ENCODE results near the gene ROBO2.

The ROBO2 gene

DNA sequence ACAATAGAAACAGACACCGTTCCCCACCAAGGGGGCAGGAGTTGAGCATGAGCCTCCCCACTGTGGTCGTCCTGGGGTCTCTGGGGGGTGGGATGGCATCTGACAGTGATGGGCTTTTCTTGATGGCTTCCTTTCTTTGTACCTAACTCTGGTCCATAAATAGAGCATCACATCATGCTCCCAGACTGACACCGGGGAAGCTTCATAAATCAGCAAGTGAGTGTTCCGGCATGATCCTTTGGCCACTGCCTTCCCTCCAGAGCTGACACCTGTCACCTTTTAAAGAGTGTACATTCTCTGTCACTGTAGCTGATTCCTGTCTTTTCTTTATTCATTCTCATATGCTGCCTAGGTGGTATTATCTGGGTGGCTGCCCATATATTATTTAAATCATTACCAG is 129.9 kb downstream of the ROBO2 start:
- no peaks in the 10 kb centered on the region for H3K27me3 ChIP-seq (ENCODE audit: control insufficient read depth, insufficient read depth, low read length)
- no peaks in the 10 kb centered on the region for H3K9me3 ChIP-seq (ENCODE audit: control insufficient read depth, insufficient read depth, low read length)
- H3K9ac ChIP-seq (ENCODE audit: low read depth, low read length), result no peak overlapping the region
- H3K4me1 ChIP-seq (ENCODE audit: control insufficient read depth, insufficient read depth, low read length), result peaks cover 5% of the 10 kb centered on the region
- no peak overlapping the region for H3K4me3 ChIP-seq (ENCODE audit: low read depth, low read length)
- no peaks in the 10 kb centered on the region for H3K36me3 ChIP-seq (ENCODE audit: control insufficient read depth, insufficient read depth, low read length)

GRCh38 chr3:77171026-77171425 is 131.1 kb downstream of the ROBO2 start:
- Histone ChIP-seq H3K4me1 (ENCODE audit: control insufficient read depth, insufficient read depth, low read length) (peaks cover 5% of the 10 kb centered on the region), H3K9ac (ENCODE audit: low read depth, low read length) (no peak overlapping the region), H3K27me3 (ENCODE audit: control insufficient read depth, insufficient read depth, low read length) (no peaks in the 10 kb centered on the region), H3K9me3 (ENCODE audit: control insufficient read depth, insufficient read depth, low read length) (no peaks in the 10 kb centered on the region), H3K36me3 (ENCODE audit: control insufficient read depth, insufficient read depth, low read length) (no peaks in the 10 kb centered on the region), H3K4me3 (ENCODE audit: low read depth, low read length) (no peak overlapping the region)

DNA sequence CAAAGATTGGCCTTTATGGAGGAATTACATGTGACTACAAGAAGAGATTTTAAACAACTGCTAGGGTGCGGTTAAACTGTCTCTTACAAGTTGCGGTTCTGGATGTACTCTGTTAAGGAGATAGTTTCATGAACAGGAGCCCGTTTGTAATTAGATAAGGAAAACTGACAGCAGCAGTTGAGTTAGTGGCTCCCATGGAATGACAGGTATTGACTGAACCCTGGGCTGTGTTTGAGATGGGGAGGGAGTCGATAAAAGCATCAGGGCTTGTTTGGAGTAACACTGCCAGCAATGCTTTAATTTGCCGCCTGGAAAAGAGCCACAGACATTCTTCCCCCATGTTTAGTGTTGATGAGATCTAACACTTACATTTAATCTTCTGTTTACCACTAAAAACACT is 139.9 kb downstream of the ROBO2 start:
- Histone ChIP-seq H3K36me3 (ENCODE audit: control insufficient read depth, insufficient read depth, low read length) (no peaks in the 10 kb centered on the region), H3K4me1 (ENCODE audit: control insufficient read depth, insufficient read depth, low read length) (no peaks in the 10 kb centered on the region), H3K27me3 (ENCODE audit: control insufficient read depth, insufficient read depth, low read length) (no peaks in the 10 kb centered on the region), H3K9me3 (ENCODE audit: control insufficient read depth, insufficient read depth, low read length) (no peaks in the 10 kb centered on the region), H3K4me3 (ENCODE audit: low read depth, low read length) (no peak overlapping the region), H3K9ac (ENCODE audit: low read depth, low read length) (no peak overlapping the region)

DNA sequence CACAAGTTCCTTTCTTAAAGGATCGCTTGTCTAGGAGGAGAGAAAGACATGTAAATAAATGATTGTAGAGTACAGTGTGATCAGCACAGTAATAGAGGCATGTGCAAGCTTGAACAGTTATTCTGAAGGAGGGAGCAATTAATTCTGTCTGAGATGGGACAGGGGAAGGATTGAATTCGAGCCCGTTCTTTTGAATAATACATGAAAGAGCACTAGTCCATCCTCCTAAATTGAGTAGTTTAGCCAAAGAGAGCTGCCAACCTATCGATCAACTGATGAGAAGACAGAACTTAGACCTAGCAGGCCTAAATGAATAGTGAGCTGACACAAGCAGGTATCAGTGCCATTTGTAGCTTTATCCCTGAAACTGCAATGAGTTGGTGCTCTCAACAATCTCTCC is 142.4 kb downstream of the ROBO2 start:
- H3K4me3 ChIP-seq (ENCODE audit: low read depth, low read length), result no peak overlapping the region
- H3K9ac ChIP-seq (ENCODE audit: low read depth, low read length), result no peak overlapping the region
- H3K4me1 ChIP-seq (ENCODE audit: control insufficient read depth, insufficient read depth, low read length), result peaks cover 5% of the 10 kb centered on the region
- H3K9me3 ChIP-seq (ENCODE audit: control insufficient read depth, insufficient read depth, low read length), result no peaks in the 10 kb centered on the region
- H3K27me3 ChIP-seq (ENCODE audit: control insufficient read depth, insufficient read depth, low read length), result no peaks in the 10 kb centered on the region
- no peaks in the 10 kb centered on the region for H3K36me3 ChIP-seq (ENCODE audit: control insufficient read depth, insufficient read depth, low read length)

- no peaks in the 10 kb centered on the region for H3K36me3 ChIP-seq (ENCODE audit: control insufficient read depth, insufficient read depth, low read length)
- no peak overlapping the region for H3K4me3 ChIP-seq (ENCODE audit: low read depth, low read length)
- H3K27me3 ChIP-seq (ENCODE audit: control insufficient read depth, insufficient read depth, low read length), result no peaks in the 10 kb centered on the region
- H3K9ac ChIP-seq (ENCODE audit: low read depth, low read length), result no peak overlapping the region
- H3K9me3 ChIP-seq (ENCODE audit: control insufficient read depth, insufficient read depth, low read length), result no peaks in the 10 kb centered on the region
- peaks cover 5% of the 10 kb centered on the region for H3K4me1 ChIP-seq (ENCODE audit: control insufficient read depth, insufficient read depth, low read length)
Measured at GRCh38 chr3:77186319-77186718, 146.4 kb downstream of the ROBO2 start.

- H3K9me3 ChIP-seq (ENCODE audit: control insufficient read depth, insufficient read depth, low read length), result no peaks in the 10 kb centered on the region
- peaks cover 5% of the 10 kb centered on the region for H3K4me1 ChIP-seq (ENCODE audit: control insufficient read depth, insufficient read depth, low read length)
- H3K4me3 ChIP-seq (ENCODE audit: low read depth, low read length), result no peak overlapping the region
- no peaks in the 10 kb centered on the region for H3K27me3 ChIP-seq (ENCODE audit: control insufficient read depth, insufficient read depth, low read length)
- no peak overlapping the region for H3K9ac ChIP-seq (ENCODE audit: low read depth, low read length)
- no peaks in the 10 kb centered on the region for H3K36me3 ChIP-seq (ENCODE audit: control insufficient read depth, insufficient read depth, low read length)
Measured at GRCh38 chr3:77186728-77187127, 146.8 kb downstream of the ROBO2 start.

GRCh38 chr3:77188210-77188609 is 148.3 kb downstream of the ROBO2 start:
- Histone ChIP-seq H3K4me1 (ENCODE audit: control insufficient read depth, insufficient read depth, low read length) (peaks cover 5% of the 10 kb centered on the region), H3K4me3 (ENCODE audit: low read depth, low read length) (no peak overlapping the region), H3K27me3 (ENCODE audit: control insufficient read depth, insufficient read depth, low read length) (no peaks in the 10 kb centered on the region), H3K9me3 (ENCODE audit: control insufficient read depth, insufficient read depth, low read length) (no peaks in the 10 kb centered on the region), H3K9ac (ENCODE audit: low read depth, low read length) (no peak overlapping the region), H3K36me3 (ENCODE audit: control insufficient read depth, insufficient read depth, low read length) (no peaks in the 10 kb centered on the region)

DNA sequence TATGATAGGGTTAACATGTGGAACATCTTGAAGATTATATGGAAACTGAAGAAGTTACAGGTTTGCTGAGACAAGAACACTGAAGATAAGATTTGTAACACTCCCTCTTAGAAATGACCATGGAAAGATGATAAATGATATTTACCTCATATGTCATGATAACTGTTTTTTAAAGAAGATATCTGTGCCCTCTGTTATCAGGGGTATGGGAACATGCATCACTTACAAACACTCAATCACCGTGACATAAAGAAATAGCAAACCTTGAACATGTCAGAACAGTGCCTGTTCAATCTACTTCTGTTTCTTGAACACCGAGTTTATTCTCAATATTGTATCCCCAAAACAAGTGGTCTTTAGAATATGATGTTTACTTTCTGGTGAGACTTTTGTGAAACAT is 149.4 kb downstream of the ROBO2 start:
- Histone ChIP-seq H3K9ac (ENCODE audit: low read depth, low read length) (no peak overlapping the region), H3K27me3 (ENCODE audit: control insufficient read depth, insufficient read depth, low read length) (no peaks in the 10 kb centered on the region), H3K9me3 (ENCODE audit: control insufficient read depth, insufficient read depth, low read length) (no peaks in the 10 kb centered on the region), H3K36me3 (ENCODE audit: control insufficient read depth, insufficient read depth, low read length) (no peaks in the 10 kb centered on the region), H3K4me1 (ENCODE audit: control insufficient read depth, insufficient read depth, low read length) (peaks cover 5% of the 10 kb centered on the region), H3K4me3 (ENCODE audit: low read depth, low read length) (no peak overlapping the region)

DNA sequence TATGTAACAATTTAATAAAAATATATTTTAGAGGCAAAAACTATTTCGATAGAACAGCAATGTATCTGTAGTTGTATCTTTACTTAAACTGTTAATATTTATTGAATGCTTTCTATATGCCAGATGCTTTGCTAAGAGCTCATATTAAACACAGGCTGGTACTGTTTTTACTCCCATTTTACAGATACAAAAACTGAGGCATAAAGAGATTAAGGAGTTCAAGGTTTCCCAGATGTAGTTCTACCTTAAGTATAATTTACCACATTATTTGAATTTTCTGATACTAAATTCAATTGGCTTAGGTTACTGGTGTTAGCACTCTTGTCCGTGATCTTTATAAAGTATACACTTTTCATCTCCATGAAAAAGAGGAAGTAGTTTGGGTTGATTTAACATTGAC is 149.8 kb downstream of the ROBO2 start:
- H3K9me3 ChIP-seq (ENCODE audit: control insufficient read depth, insufficient read depth, low read length), result no peaks in the 10 kb centered on the region
- H3K36me3 ChIP-seq (ENCODE audit: control insufficient read depth, insufficient read depth, low read length), result no peaks in the 10 kb centered on the region
- H3K4me1 ChIP-seq (ENCODE audit: control insufficient read depth, insufficient read depth, low read length), result peaks cover 5% of the 10 kb centered on the region
- H3K27me3 ChIP-seq (ENCODE audit: control insufficient read depth, insufficient read depth, low read length), result no peaks in the 10 kb centered on the region
- no peak overlapping the region for H3K4me3 ChIP-seq (ENCODE audit: low read depth, low read length)
- H3K9ac ChIP-seq (ENCODE audit: low read depth, low read length), result no peak overlapping the region

DNA sequence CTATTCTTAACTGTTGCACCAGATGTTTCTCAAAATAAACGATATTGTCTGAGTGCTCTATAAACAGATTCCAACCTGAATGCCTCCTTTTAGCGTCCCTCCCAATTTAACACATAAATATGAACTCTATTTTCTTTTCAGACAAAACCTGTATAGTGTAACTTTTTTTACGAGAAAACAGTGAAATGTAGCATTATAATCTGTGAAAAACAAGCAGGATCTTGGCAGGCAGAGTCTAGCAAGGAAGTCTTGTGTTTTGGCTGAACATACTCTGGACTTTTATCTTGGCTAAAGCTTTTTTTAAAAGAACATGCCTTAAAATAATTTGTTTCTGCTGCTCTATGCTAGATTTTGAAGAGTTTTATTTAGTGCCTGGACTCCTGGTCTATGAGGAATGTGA is 150.5 kb downstream of the ROBO2 start:
- Histone ChIP-seq H3K4me1 (ENCODE audit: control insufficient read depth, insufficient read depth, low read length) (peaks cover 5% of the 10 kb centered on the region), H3K4me3 (ENCODE audit: low read depth, low read length) (no peak overlapping the region), H3K9ac (ENCODE audit: low read depth, low read length) (no peak overlapping the region), H3K27me3 (ENCODE audit: control insufficient read depth, insufficient read depth, low read length) (no peaks in the 10 kb centered on the region), H3K9me3 (ENCODE audit: control insufficient read depth, insufficient read depth, low read length) (no peaks in the 10 kb centered on the region), H3K36me3 (ENCODE audit: control insufficient read depth, insufficient read depth, low read length) (no peaks in the 10 kb centered on the region)

DNA sequence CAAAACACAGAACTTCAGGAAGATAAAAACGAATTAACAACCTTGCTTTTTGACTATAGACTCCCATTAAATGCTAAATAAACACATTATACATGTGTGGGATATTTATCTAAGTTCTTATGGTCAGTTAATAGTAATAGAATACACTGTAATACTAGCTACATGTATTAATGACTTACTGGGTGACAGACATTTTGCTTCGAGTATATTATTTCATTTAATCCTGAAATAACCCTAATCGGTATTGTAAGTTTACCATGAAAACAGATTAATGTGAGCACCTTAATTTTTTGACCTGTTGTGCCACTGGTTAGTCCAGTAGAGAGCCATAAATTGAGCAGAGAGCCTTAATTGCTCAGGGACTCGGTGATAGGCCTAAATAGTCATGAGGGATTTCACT is 151.1 kb downstream of the ROBO2 start:
- no peak overlapping the region for H3K4me3 ChIP-seq (ENCODE audit: low read depth, low read length)
- peaks cover 5% of the 10 kb centered on the region for H3K4me1 ChIP-seq (ENCODE audit: control insufficient read depth, insufficient read depth, low read length)
- no peaks in the 10 kb centered on the region for H3K27me3 ChIP-seq (ENCODE audit: control insufficient read depth, insufficient read depth, low read length)
- no peak overlapping the region for H3K9ac ChIP-seq (ENCODE audit: low read depth, low read length)
- no peaks in the 10 kb centered on the region for H3K36me3 ChIP-seq (ENCODE audit: control insufficient read depth, insufficient read depth, low read length)
- H3K9me3 ChIP-seq (ENCODE audit: control insufficient read depth, insufficient read depth, low read length), result no peaks in the 10 kb centered on the region

DNA sequence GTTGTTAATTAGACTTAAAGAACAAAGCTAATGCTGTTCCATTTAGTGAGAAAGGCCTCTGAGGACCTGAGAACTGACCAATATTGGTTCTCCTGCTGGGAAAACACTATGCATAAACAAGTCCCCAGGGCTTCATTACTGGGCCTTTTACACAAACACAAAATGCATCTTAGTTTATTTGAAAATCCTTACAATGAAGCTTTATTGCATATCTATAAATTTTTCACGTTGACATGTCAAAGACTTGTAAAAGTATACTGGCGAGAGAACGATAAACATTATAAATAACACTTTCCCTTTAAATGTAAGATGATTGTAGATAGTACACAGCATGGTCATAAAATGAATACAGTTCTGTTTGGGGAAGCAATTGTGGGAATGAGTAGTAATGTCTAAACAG is 151.7 kb downstream of the ROBO2 start:
- Histone ChIP-seq H3K9ac (ENCODE audit: low read depth, low read length) (no peak overlapping the region), H3K36me3 (ENCODE audit: control insufficient read depth, insufficient read depth, low read length) (no peaks in the 10 kb centered on the region), H3K9me3 (ENCODE audit: control insufficient read depth, insufficient read depth, low read length) (no peaks in the 10 kb centered on the region), H3K4me1 (ENCODE audit: control insufficient read depth, insufficient read depth, low read length) (peaks cover 3% of the 10 kb centered on the region), H3K4me3 (ENCODE audit: low read depth, low read length) (no peak overlapping the region), H3K27me3 (ENCODE audit: control insufficient read depth, insufficient read depth, low read length) (no peaks in the 10 kb centered on the region)

Measured in iPS-15b (cell line).